ENCODE measurements around the gene GSTT4.
"Not testable (repeated sequence)": the region's sequence is repeated elsewhere in the genome, so short reads cannot be mapped to it uniquely, and the experiment has no call there.

GSTT4 gene

GRCh38 chr22:24024354-24024753 is 19.1 kb upstream of the GSTT4 start:
- DNase-seq (ENCODE audit: low read depth): no peak

GRCh38 chr22:24023204-24023789 is 18.0 kb upstream of the GSTT4 start:
- no peak for DNase-seq (ENCODE audit: low read depth)

GRCh38 chr22:24021304-24021703 is 16.1 kb upstream of the GSTT4 start:
- DNase-seq (ENCODE audit: low read depth): no peak

GRCh38 chr22:24016156-24016555 is 10.9 kb upstream of the GSTT4 start:
- DNase-seq (ENCODE audit: low read depth): no peak

GRCh38 chr22:24011735-24012068 is 6.4 kb upstream of the GSTT4 start:
- peak; percentile 1 for DNase-seq (ENCODE audit: low read depth)

- no peak for DNase-seq (ENCODE audit: low read depth)
Observed at GRCh38 chr22:24010018-24010391, 4.8 kb upstream of the GSTT4 start.

GRCh38 chr22:24009227-24010017 is 4.2 kb upstream of the GSTT4 start:
- DNase-seq (ENCODE audit: low read depth): no peak

GRCh38 chr22:24008381-24009226 is 3.4 kb upstream of the GSTT4 start:
- no peak for DNase-seq (ENCODE audit: low read depth)

GRCh38 chr22:24008022-24008283 is 2.7 kb upstream of the GSTT4 start:
- no peak for DNase-seq (ENCODE audit: low read depth)

- no peak for DNase-seq (ENCODE audit: low read depth)
Observed at GRCh38 chr22:24007253-24008021, 2.2 kb upstream of the GSTT4 start.

GRCh38 chr22:24006914-24007214 is 1.6 kb upstream of the GSTT4 start:
- DNase-seq (ENCODE audit: low read depth): no peak

GRCh38 chr22:24006207-24006913 is 1.1 kb upstream of the GSTT4 start:
- DNase-seq (ENCODE audit: low read depth): no peak

- DNase-seq (ENCODE audit: low read depth): no peak
Observed at GRCh38 chr22:24003887-24004286, 1.4 kb downstream of the GSTT4 start.

GRCh38 chr22:24002851-24003250 is 2.4 kb downstream of the GSTT4 start:
- DNase-seq (ENCODE audit: low read depth): no peak

- DNase-seq (ENCODE audit: low read depth): no peak
Observed at GRCh38 chr22:24002272-24002671, 3.0 kb downstream of the GSTT4 start.

- DNase-seq (ENCODE audit: low read depth): no peak
Observed at GRCh38 chr22:24001314-24001713, 3.9 kb downstream of the GSTT4 start.

- not testable (repeated sequence) for DNase-seq (ENCODE audit: low read depth)
Observed at GRCh38 chr22:23999779-24000178, 5.5 kb downstream of the GSTT4 start.

- DNase-seq (ENCODE audit: low read depth): no peak
Observed at GRCh38 chr22:23997092-23997491, 8.2 kb downstream of the GSTT4 start.

- DNase-seq (ENCODE audit: low read depth): not testable (repeated sequence)
Observed at GRCh38 chr22:23993581-23994177, 11.6 kb downstream of the GSTT4 start.

- not testable (repeated sequence) for DNase-seq (ENCODE audit: low read depth)
Observed at GRCh38 chr22:23993080-23993479, 12.2 kb downstream of the GSTT4 start.

GRCh38 chr22:23989583-23990244 is 15.5 kb downstream of the GSTT4 start:
- not testable (repeated sequence) for DNase-seq (ENCODE audit: low read depth)
